PFSK-1 (cell line): Measurements from ENCODE around the gene CTDSP1.

Experiments
- POLR2AphosphoS5 ChIP-seq: IDR thresholded peaks from 2 replicates; pipeline ENCODE4 v1.6.1; 2012; ENCODE audit warnings: low read depth, mild to moderate bottlenecking, control low read depth, low read length, moderate library complexity
- SIN3A ChIP-seq: IDR thresholded peaks from 2 replicates; pipeline ENCODE4 v1.6.1; 2012; ENCODE audit warnings: mild to moderate bottlenecking, low read length, moderate library complexity, borderline replicate concordance; ENCODE audit not compliant: insufficient read depth
- TAF1 ChIP-seq: IDR thresholded peaks from 2 replicates; pipeline ENCODE4 v1.6.1; 2012; ENCODE audit warnings: low read length, control low read depth, borderline replicate concordance; ENCODE audit not compliant: insufficient read depth
- TF ChIP-seq, protein P1 (sequence below), 2 experiments: IDR thresholded peaks; 2 replicates each; pipeline versions ENCODE4 v1.6.1 to v1.8.0; 2011 to 2012; ENCODE audit warnings: low read depth in 2 of 2, low read length in 2 of 2, control low read depth in 1 of 2, inconsistent platforms in 1 of 2, mild to moderate bottlenecking in 1 of 2, moderate library complexity in 1 of 2; ENCODE audit not compliant: insufficient read depth in 1 of 2

DNA sequence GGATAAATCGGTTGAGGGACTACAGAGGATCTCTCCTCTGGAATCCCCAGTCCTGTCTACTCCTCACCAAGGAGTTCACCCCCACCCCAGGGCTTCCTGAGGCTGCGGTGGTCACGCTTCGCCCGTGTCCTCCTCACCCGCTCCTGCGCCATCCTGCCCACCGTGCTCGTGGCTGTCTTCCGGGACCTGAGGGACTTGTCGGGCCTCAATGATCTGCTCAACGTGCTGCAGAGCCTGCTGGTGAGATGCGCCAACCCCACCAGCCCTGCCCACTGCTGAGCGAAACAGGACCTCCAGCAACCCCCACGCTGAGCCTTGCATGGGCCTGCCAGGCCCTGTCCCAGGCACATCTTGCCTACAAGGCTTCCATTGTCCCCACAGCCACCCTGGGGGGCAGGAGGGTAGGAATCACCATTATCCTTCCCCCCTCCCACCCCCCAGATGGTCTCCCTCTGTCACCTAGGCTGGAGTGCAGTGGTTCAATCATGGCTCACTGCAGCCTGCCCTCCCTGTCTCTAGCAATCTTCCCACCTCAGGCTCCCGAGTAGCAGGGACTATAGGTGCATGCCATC, 6.7 kb upstream of the CTDSP1 start:
- TF ChIP-seq, protein P1, sequence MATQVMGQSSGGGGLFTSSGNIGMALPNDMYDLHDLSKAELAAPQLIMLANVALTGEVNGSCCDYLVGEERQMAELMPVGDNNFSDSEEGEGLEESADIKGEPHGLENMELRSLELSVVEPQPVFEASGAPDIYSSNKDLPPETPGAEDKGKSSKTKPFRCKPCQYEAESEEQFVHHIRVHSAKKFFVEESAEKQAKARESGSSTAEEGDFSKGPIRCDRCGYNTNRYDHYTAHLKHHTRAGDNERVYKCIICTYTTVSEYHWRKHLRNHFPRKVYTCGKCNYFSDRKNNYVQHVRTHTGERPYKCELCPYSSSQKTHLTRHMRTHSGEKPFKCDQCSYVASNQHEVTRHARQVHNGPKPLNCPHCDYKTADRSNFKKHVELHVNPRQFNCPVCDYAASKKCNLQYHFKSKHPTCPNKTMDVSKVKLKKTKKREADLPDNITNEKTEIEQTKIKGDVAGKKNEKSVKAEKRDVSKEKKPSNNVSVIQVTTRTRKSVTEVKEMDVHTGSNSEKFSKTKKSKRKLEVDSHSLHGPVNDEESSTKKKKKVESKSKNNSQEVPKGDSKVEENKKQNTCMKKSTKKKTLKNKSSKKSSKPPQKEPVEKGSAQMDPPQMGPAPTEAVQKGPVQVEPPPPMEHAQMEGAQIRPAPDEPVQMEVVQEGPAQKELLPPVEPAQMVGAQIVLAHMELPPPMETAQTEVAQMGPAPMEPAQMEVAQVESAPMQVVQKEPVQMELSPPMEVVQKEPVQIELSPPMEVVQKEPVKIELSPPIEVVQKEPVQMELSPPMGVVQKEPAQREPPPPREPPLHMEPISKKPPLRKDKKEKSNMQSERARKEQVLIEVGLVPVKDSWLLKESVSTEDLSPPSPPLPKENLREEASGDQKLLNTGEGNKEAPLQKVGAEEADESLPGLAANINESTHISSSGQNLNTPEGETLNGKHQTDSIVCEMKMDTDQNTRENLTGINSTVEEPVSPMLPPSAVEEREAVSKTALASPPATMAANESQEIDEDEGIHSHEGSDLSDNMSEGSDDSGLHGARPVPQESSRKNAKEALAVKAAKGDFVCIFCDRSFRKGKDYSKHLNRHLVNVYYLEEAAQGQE (IDR thresholded peaks at IDR 0.05; ENCODE audit: insufficient read depth in 1 of 2, low read depth in 2 of 2, low read length in 2 of 2): no peak
- no peak for TF ChIP-seq SIN3A
- TF ChIP-seq POLR2AphosphoS5: no peak
- TF ChIP-seq TAF1: no peak
